HG03378 (cell line): ENCODE data around the gene OOEP.
A peak's percentile ranks its signal among the peaks of the same experiment; 100 is the strongest.

Experiments
- ATAC-seq: cut with Tn5 transposase; IDR thresholded peaks from one replicate; pipeline ENCODE4 v1.9.1; 2021; ENCODE audit warnings: mild to moderate bottlenecking, moderate library complexity; ENCODE audit not compliant: unreplicated experiment

Gene OOEP

DNA sequence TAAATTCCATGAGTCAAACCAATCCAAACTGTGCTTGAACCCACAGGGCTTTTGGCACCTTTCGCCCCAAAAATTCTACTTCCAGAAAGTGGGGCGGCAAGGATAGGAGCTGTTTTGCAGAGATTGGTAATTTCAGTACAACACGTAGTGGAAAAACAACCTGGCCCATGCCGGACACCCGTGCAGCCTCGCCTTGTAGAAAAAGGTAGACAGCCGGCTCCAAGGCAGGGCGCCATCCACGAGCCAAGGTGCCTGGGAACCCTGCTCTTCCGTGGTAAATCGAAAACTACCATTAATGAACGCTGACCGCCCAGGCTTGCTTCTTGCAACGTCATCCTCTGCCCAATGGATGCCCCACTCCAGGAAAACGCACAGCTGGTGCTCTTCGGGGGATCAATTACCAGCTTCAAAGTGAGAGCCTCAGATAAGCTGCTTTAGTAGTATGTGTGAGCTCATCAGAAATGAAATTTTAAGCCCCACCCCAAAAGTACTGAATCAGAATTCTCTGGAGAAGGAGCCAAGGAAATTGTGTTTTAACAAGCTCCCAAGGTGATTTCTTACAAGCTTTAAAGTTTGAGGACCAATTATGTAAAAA, 1.8 kb downstream of the OOEP start:
- no peak for ATAC-seq

GRCh38 chr6:73364549-73364948, 5.1 kb downstream of the OOEP start:
- no peak for ATAC-seq

DNA sequence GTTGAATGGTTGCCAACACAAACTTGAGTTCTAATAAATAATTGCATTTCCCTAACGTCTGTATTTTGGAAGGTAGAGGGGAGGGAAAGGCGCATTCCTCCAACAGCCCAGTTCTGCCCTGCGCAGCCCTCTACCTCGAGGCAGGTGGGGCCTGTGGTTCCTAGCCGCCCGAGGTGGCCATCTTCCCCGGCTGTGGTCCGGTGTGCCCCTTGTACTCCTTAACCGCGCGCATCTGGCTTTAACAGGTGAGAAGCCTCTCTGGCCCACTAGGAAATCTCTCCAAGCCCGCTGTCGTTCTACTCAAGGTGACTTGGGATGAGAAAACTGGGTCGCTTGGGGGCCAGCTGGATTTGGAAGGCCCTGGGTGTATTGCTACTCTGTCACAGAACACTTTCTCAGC, 5.6 kb downstream of the OOEP start:
- ATAC-seq = no peak

DNA sequence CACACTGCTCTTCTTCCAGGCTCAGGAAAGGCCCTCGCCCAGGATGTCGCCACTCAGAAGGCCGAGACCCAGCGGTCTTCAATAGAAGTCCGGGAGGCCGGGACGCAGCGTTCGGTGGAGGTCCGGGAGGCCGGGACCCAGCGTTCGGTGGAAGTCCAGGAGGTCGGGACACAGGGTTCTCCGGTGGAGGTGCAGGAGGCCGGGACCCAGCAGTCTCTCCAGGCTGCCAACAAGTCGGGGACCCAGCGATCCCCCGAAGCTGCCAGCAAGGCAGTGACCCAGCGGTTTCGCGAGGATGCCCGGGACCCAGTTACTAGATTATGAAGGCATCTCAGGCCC, 6.2 kb downstream of the OOEP start:
- no peak for ATAC-seq

- ATAC-seq = no peak
Measured at GRCh38 chr6:73362869-73363536, 6.7 kb downstream of the OOEP start.

DNA sequence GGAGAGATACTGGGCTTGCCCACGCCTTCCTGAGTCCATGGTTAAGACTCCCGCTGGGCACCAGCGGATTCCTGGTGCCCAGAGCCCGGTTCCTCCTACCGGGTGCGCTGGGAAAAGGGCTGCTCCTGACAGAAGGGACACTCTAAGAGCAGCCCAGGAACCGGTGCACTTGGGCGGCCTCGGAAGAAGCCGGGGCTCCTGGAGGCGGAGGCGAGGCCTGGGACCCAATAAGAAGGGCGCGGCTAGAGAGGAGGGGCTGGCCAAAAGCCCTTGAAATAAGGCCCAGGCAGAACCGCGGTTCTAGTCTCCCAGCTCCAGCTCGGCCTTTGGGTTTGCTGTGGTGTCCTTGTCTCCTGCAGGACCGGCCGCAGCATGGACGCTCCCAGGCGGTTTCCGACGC, 7.3 kb downstream of the OOEP start, which contains the start of gene KHDC3L:
Gene KHDC3L (plus strand): TSS at position 301 of the 400 bp plus-strand sequence. CDS start 72 bp downstream, at position 373.
- no peak for ATAC-seq

DNA sequence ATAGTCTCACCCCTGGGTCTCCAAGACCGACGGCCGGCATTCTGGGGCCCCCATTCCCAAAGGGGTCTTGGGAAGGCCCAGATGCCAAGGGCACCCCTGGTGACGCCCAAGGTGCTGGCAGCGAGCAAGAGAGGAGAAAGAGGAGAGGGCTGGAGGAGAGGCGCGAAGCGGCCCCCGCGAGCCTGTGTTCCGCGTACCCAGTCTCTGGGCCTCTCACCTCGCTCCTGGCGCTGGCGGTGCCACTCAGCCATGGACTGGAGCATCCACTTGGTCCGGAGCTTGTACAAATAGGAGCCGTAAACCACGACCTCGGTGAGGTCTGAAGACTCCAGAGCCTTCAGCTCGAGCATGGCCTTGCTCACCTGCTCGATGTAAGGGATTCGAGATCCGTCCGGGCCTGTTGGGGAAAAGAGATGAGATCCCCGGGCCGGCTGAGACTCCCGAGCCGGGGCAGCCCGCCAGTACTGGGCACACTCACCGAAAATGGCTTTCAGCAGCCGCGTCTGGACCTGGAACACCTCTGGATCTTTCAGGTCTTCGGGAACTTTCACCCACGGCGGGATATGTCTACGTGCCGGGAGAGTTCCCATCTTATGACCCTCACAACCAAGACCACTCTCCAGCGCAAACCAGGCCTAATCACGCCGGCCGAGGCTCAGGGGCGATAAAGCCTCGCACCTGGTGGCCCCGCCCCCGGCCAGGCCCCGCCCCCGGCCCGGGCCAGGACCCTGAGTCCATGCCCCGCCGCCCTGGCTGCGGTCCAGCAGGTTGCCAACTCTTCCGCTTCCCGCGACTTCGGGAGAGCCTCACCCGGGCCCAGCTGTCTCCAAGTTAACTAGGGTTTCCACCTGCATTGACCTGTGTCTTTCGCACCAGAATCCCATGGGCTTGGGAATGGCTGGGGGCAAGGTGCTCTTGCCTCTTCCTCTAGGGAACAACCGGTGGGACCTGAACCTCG, 15.8 kb downstream of the OOEP start, which contains the start of gene DPPA5:
Gene DPPA5 (minus strand): TSS at position 641 of the 958 bp plus-strand sequence. CDS start 51 bp downstream, at position 590.
- ATAC-seq = no peak

DNA sequence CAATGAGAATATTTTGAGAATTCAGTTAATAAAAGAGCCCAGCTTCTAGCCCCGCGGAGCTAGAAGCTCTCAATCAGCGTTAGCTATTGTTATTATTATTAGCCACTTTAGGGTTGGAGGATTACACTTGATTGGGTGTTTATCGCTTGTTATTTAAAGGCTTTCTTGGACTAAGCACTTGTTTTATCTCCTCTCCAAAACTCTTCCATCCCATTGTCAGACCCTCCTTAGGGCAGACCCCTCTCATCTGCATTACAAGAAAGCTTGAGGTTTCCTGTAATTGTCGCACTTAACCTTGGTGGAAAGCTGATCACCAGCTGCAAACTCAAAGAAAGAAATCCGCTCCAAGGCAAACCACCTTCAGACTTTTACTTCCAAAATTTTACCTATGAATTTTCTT, 20.4 kb downstream of the OOEP start:
- ATAC-seq = no peak

DNA sequence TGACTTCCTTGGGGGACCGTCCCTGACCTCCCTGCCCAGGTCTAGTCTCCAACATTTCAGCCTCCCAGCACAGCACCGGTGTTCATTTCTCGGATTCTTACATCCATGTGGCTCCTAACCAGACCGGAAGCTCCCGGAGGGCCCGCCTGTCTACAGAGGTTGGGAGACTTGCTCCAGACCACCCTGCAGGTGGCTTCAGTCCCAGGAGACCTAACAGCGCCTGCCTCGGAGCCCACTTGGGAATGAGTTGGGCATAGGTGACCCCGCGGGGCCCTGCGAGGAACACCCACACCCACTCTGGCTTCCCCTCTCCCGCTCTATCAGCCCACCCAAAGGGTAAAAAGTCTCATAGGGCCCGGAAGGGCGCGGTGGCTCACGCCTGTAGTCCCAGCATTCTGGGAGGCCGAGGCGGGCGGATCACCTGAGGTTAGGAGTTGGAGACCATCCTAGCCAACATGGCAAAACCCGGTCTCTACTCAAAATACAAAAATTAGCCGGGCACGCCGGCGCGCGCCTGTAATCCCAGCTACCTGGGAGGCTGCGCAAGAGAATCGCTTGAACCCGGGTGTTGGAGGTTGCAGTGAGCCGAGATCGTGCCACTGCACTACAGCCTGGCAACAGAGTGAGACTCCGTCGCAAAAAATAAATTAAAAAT, 21.0 kb downstream of the OOEP start:
- no peak for ATAC-seq

DNA sequence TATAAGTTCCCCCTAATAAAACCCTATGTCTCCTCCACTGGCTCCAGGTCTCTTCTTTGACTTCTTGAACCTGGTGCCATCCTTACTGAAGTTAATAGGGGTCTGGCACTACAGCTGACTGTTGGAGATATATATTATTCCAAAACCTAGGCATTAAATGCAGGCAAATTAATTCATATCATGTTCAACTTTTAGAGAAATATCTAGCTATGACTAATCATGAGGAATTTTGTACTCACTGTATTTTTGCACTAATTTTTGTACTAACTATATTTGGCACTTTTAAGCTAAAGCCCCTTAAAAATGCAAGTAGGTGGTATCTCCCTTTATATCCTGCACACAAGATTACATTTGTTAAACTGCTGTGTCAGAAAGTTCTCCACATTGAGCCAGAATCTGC, 26.5 kb downstream of the OOEP start:
- ATAC-seq = no peak

GRCh38 chr6:73342174-73342573, 27.5 kb downstream of the OOEP start:
- no peak for ATAC-seq

DNA sequence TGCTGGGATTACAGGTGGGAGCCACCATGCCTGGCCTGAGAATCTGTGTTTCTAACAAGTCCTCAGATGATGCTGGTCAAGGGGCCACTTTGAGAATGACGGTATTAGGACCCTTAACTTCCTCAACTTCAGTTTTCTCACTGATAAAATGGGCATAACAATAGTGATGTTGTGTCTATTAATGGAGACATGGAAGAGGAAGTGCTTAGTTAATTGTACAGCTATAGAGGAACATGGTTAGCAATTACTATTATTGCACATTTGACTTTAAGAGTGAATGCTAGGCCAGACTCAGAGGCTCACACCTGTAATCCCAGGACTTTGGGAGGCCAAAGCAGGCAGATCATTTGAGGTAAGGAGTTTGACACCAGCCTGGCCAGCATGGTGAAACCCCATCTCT, 28.4 kb downstream of the OOEP start:
- no peak for ATAC-seq

DNA sequence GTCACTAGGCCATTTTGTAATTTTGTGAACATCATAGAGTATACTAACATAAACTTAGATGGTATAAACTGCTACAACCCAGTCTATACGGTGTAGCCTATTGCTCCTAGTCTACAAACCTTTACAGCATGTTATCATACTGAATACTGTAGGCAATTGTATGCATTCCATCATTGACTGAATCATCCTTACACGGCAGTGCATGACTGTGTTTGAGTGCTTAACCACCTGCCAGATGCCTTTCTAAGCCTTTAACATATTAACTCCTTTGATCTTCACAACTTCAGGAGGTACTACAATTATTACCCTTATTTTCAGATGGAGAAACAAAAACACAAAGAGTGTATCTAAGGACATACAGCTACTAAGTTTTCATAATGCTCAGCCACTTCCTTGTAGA, 29.6 kb downstream of the OOEP start:
- ATAC-seq = no peak

DNA sequence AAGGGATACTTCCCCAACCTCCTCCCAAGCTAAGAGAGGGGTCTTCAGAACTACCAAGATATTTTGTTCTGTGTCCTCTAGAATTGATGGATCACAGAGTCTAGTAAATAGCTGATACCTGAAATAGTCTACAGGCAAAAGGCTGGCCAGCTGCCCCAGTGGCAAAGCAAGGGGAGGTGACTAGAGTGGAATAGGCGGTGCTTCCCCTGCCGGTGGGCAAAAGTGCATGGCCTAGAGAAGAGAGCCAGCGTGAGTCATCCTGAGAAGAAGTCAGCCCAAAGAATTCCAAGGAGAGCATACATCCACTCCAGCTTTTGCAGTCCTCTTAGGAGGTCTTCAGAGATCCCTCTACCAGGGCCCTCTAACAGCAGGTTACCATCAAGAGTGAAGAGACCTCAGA, 30.4 kb downstream of the OOEP start:
- ATAC-seq = no peak

- peak; percentile 60 for ATAC-seq
Measured at GRCh38 chr6:73329201-73329600, 40.5 kb downstream of the OOEP start.

GRCh38 chr6:73328790-73329189, 40.9 kb downstream of the OOEP start:
- ATAC-seq = no peak

GRCh38 chr6:73325656-73326055, 44.0 kb downstream of the OOEP start:
- ATAC-seq = no peak

DNA sequence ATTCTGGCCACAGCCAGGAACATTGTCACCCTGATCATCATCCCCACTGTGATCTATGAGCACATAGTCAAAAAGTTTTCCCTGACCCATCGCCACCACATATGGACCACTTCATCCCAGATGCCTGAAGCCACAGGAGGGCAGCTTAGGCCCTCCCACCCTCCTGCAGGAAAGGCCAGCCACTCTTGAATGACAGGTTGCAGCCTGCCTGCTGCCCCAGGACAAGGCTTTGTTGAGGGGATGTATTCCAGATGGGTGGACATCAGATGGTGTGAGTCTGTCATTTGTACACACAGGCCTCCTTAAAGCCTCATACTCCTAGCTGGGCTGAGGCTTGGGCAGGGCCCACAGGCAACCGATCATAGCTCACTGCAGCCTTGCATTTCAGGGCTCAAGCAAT, 46.4 kb downstream of the OOEP start:
- no peak for ATAC-seq
